CD4-positive, alpha-beta T cell treated with Interleukin-4 for 1 hour (primary cell): ENCODE data around the gene ITGA7.
A peak's percentile ranks its signal among the peaks of the same experiment; 100 is the strongest.

Experiments used
- DNase-seq, 2 donors: peaks; one replicate each; pipeline ENCODE4 v3.0.0-alpha.2; 2020 to 2022

ITGA7 gene

DNA sequence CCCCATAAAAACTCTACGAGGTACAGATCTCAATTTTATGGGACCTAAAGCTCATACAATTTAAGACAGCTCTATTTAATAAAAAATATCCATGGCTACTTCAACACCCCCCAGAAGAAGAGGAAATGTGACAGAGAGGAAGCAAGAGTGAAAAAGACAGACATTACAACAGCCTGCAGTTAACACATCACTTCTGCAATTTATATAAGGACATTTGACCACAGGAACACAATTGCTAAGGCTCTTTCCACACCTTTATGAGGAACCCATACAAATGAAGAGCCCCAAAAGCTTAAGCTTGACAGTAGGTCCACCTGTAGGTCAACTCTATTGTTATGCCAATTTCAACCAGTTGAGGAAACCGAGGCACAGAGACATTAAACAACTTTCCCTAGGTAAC lies 65.4 kb downstream of the ITGA7 start:
- no peak for DNase-seq

DNA sequence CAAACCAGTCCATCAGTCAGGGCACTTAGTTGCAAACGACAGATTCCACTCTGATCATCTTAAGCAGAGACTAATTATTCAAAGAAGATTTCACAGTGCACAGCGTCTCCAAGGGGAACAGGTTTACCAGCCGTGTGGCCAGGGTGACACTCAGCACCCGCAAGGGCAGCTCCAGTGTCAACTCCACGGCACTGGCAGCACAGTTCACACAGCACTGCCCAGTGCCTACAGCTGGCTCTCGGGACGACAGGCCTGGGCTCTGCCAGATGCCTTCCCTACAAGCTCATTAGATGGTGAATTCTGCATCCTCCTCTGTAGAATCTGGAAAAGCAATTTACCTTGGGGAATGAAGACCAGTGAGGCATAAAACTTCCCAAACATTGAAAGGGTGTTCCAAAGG lies 66.1 kb downstream of the ITGA7 start:
- no peak for DNase-seq

DNA sequence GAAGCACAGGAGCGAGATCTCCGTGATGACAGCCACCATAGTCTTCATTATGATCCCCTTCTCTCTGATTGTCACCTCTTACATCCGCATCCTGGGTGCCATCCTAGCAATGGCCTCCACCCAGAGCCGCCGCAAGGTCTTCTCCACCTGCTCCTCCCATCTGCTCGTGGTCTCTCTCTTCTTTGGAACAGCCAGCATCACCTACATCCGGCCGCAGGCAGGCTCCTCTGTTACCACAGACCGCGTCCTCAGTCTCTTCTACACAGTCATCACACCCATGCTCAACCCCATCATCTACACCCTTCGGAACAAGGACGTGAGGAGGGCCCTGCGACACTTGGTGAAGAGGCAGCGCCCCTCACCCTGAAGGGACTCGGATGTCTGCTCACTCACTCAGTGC lies 70.2 kb downstream of the ITGA7 start:
- peak; percentile 37 to 53 for DNase-seq

DNA sequence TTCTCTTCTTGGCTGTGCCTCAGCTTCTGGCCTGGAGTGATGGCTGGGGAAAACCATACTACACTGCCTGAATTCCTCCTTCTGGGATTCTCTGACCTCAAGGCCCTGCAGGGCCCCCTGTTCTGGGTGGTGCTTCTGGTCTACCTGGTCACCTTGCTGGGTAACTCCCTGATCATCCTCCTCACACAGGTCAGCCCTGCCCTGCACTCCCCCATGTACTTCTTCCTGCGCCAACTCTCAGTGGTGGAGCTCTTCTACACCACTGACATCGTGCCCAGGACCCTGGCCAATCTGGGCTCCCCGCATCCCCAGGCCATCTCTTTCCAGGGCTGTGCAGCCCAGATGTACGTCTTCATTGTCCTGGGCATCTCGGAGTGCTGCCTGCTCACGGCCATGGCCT lies 70.9 kb downstream of the ITGA7 start, which contains the start of gene OR10P1:
Gene OR10P1, plus strand, starts transcription at position 40 of the 400 bp plus-strand sequence. Its CDS starts 0 bp downstream, at position 40.
- DNase-seq: no peak

DNA sequence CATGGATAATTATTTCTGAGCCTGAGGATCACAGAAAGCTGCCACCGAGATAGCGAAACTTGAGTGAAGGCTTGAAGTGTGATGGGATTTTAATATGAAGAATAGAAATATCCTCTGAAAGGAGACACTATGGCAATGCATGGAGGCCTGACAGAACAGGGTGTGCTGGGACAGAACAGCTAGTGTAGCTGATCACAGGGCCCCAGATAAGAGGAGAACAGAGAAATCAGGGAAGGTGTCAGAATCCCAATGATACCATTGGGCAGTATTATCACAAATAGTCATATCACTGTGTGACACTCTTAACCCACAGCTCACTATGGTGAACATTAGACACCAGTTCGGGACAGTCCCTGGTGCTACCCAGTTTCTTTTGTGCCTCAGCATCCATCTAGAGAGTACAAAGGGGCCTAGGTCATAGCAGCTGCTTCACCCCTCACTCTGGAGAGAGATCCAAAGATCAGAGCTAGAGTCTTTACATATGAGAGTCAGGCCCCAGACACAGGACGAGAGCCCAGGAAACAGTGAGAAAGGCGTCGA lies 71.5 kb downstream of the ITGA7 start:
- DNase-seq: no peak
